GM21528 (cell line): ENCODE results near the gene MAP2K3.
"Not testable (repeated sequence)": the region's sequence is repeated elsewhere in the genome, so short reads cannot be mapped to it uniquely, and the experiment has no call there.

ENCODE experiments used
- ATAC-seq: cut with Tn5 transposase; IDR thresholded peaks from one replicate; pipeline ENCODE4 v1.9.1; 2021; ENCODE audit warnings: mild to moderate bottlenecking, moderate library complexity; ENCODE audit not compliant: unreplicated experiment, low FRiP score

The MAP2K3 gene

DNA sequence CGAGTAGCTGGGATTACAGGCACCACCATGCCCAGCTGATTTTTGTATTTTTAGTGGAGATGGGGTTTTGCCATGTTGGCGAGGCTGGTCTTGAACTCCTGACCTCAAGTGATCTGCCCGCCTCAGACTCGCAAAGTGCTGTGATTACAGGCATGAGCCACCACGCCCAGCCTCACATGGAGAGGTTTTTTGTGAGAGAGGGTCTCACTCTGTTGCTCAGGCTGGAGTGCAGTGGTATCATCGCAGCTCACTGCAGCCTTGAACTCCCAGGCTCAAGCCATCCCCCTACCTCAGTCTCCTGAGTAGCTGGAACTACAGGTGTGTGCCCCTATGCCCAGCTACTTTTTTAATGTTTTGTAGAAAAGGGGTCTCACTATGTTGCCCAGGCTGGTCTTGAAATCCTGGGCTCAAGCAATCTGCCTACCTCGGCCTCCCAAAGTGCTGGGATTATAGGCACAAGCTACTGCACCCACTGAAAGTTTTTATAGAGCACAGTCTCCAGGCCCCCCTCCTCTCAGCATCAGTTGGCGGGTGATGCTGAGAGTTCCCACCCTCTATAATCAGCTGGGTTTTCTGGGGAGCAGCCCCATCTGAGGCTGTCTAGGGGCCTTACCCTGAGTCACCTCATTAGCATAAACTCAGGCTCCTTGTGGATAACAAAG is 22.2 kb downstream of the MAP2K3 start:
- ATAC-seq, result not testable (repeated sequence)

DNA sequence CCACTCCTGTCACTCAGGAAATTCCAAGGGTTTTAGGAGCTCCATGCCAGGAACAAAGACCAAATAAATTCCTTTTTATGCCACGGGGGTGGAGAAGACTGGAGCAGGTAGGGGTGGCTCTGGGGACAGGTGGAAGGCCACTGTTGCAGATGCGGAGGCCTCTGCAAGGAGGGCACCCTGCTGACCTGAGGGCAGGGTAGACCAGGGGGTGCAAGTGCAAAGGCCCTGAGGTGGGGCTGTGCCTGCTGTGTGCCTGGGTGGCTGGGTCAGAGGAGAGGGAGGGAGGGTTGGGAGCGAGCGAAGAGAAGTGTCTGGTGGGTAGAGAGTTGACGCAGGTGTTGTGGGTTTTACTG is 22.7 kb downstream of the MAP2K3 start:
- not testable (repeated sequence) for ATAC-seq

DNA sequence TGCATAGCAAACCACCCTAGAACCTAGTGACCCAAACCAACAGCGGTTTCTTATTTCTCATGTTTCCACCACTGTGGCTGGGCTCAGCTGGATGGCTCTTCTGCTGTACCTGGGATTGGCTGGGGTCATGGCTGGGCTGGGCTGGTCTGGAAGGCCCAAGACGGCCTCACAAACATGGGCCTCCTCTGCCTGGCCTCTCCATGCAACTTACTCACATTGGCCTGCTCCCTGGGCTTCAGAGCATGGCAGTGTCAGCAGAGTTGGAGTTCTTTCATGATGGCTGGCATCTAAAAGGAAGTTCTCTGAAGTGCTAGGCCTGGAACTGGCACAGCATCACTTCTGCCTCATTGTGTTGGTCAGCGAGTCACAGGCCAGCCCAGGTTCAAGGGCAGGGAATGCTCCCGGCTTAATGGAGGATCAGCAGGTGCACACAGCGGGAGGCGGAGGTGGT is 24.4 kb downstream of the MAP2K3 start:
- ATAC-seq, result not testable (repeated sequence)

DNA sequence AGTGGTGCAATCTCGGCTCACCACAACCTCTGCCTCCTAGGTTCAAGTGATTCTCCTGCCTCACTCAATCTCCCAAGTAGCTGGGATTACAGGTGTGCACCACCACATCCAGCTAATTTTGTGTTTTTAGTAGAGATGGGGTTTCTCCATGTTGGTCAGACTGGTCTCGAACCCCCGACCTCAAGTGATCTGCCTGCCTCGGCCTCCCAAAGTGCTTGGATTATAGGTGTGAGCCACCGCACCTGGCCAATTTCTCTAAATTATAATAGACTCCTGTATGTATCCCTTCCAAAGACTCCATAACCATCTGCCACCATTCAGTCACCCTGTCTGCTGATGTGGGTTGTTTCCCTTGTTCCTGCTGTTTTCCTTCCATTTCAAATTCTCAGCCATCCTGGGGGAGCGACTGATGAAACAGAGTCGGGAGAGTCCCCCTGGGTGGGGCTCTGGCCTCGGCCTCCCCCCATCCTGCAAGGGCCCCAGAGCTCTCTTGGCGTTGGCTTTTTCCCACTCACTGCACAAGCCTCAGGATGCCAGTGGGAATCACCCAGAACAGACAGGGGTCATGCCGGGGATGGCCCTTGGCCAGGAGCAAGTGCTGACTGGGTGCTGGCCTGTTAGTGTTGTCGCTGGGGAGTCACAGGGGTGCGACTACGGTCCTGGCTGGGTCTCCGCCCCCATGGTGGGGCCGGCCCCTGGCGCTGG is 25.7 kb downstream of the MAP2K3 start:
- ATAC-seq, result not testable (repeated sequence)

DNA sequence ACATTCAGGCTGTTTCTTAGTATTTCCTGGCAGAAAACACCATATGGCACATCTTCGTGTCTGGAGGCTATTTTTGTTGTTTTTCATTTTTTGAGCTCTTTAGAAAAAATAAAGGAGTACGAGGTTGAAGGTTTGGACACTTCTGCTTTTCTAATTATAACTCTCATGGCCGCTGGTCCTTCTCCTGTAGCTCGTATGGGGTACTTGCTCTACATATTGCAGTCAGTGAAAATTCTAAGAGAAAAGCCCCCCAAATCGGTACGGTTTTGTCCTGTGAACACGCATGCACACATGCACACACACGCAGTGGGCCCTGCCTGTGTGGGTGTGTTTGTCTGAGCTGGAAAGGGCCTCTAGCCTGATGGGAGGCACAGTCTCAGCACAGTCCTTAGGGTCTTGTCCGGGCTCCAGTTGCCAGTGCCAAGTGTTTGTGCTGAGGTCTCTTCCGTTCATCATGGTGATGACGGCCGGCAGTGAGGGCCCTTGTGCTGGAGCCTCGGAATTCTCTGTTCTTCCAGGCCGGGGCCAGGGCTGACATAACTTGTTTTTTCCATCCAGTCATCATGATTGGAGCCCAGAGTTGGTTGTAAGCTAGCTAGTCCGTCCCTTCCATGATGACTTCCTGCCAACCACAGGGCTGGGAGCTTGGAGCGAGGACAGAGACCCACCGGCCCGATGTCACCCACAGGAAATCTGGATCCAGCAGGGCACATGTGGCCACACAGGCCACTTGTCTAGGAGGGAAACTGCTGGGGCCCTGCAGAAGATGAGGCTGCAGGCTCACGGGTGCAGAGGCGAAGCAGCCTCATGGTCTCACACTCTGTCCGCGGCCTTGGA is 26.5 kb downstream of the MAP2K3 start:
- not testable (repeated sequence) for ATAC-seq

DNA sequence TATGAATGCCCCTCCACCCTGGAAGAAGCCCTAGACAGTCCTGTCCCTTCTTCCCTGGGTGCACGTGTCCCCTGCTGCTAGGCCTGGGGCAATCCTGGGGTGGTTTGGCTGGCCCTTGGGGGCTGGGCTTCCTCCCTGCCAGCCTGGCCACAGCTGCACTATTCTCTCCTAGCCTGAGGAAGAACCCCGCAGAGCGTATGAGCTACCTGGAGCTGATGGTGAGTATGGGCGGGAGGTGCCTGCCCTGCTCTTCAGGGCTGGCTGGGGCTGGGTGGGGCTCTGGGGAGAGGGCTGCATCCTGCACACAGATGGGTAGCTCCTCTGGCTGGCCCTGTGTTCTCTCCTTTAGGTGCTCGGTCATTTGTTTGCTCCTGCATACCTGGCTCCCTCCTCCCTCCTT is 28.8 kb downstream of the MAP2K3 start:
- ATAC-seq, result no peak

DNA sequence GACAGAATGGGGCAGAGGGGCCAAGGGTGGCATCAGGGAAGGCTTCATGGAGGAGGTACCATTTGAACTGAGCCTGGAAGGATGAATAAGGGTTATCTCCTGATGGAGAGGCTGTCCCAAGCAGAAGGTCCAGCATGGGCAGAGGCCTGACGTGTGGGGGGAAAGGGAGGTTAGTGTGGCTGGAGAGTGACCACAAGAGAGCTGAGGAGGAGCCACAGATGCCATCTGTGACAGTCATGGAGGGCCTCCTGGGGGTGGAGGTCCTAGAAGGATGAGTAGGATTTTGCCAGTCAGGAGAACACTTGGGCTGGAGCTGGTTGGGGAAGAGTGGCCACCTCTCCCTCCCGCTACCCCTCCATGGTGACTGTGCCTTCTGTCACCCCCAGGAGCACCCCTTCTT is 29.2 kb downstream of the MAP2K3 start:
- not testable (repeated sequence) for ATAC-seq

DNA sequence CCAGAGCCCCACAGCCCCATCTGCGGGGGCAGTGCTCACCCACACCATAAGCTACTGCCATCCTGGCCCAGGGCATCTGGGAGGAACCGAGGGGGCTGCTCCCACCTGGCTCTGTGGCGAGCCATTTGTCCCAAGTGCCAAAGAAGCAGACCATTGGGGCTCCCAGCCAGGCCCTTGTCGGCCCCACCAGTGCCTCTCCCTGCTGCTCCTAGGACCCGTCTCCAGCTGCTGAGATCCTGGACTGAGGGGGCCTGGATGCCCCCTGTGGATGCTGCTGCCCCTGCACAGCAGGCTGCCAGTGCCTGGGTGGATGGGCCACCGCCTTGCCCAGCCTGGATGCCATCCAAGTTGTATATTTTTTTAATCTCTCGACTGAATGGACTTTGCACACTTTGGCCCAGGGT is 29.8 kb downstream of the MAP2K3 start:
- not testable (repeated sequence) for ATAC-seq

DNA sequence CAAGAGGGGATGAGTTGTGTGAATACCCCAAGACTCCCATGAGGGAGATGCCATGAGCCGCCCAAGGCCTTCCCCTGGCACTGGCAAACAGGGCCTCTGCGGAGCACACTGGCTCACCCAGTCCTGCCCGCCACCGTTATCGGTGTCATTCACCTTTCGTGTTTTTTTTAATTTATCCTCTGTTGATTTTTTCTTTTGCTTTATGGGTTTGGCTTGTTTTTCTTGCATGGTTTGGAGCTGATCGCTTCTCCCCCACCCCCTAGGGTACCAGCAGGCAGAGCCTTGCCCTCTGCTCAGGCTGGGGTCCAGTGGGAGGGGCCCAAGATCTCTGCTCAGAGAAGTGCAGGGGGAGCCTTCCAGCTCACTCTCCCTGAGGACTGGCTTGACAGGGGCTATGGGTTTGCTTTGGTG is 30.2 kb downstream of the MAP2K3 start:
- not testable (repeated sequence) for ATAC-seq

DNA sequence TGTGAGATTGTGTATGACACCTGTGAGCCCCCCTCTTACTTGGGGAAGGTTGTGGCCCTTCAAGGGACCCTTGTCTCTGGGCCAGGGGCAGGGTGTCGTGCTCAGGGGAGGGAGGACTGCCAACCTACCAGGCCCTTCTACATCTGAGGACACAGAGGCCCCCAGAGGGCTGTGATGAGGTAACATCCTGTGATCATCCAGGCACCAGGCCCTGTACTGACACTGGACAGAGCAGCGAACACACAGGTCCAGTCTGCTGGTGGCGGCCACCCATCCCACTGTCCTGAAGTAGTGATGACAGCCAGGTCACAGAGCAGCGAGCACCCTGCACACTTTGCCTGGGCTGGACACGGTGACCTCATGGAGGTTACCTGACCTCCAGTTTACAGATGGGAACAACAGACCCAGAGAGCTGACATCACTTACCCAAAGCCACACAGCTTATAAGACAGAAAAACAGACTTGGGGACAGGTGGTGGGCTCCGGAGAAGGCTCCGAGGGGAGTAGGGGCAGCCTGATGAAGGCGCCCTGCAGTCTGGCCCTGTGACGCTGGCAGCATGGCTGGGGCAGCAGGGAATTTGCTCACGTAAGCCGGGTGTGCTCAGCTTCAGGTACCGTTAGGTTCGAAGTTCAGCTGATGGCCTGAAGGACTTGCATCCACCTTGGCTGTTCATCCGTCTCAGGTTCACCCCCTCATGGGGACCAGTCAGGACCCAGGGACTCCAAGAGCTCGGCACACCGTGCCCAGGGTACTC is 30.9 kb downstream of the MAP2K3 start:
- not testable (repeated sequence) for ATAC-seq

DNA sequence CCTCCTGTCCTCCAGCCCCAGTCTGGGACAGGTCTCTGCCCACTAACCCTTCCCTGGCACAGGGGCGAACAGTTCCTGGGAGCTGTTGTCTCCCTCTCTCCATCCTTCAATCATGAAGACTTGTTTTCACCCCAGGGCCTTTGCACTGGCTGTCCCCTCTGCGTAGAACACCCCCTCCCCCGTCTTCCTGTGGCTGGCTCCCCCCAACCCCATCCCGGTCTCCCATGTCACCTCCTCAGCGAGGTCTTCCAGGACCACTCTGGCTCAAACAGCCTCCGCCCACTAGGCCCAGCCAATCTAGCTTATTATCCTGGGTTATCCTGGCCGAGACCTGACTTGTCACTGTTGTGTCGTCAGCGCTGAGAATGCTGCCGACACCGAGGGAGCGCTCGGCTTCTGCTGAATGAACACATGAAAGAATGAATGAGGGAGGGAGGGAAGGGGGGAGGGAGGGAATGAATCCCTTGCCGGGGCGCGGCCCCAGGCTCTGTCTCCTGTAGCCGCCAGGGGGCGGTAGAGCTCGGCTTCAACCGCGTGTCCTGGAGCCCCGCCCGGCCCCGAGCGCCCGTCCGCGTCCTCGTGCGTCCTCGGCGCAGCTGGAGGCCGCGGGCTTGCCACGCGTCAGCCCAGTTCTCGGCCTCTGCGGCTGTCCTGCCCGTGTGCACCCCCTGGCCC is 31.8 kb downstream of the MAP2K3 start:
- not testable (repeated sequence) for ATAC-seq

DNA sequence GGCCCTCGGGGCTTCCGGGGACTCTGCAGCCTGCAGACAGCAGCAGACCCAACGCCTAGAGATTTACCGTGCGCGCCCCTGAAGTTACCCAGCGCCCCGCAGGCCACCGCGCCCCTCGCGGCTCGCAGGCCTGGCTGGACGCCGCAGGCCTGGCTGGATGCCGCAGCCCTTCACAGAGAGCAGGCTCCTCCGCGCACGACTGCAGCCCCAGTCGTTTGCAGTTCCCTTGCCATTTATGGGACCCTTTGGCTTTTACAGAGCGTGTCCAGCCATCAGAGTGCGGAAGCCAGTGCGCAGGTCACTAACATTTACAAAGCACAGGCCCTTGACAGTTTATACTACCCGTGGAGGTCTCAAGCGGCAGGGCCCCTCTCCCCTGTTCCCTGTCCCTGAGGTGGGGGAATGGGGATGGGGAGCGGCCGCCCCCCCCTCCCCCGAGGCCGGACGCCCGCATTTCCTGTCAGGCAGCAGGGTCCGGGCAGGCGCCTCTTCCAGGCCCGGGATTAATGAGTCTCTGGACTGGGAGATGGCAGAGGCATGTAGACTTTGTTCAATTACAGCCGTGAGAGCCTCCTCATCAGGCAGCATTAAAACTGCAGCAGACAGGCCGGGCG is 32.5 kb downstream of the MAP2K3 start:
- not testable (repeated sequence) for ATAC-seq

DNA sequence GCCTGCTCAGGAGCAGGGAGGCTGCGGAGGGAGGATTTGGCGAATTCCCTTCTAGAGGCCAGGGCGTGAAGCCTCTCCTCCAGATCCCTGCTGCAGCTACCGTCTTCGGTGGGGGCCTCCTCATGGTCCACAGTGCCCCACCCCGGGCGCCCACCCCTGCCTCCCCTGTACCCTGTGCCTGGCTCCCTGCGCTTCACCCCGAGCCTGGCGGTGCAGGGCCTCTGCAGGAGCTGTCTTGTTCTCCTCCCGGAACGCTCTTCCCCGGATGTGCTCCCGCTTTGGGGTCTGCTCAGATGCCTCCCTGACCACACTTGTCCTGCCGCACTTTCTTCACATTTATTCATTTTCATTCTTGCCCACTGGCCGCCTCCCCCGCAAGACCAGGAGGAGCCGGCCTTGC is 33.3 kb downstream of the MAP2K3 start:
- ATAC-seq, result not testable (repeated sequence)

DNA sequence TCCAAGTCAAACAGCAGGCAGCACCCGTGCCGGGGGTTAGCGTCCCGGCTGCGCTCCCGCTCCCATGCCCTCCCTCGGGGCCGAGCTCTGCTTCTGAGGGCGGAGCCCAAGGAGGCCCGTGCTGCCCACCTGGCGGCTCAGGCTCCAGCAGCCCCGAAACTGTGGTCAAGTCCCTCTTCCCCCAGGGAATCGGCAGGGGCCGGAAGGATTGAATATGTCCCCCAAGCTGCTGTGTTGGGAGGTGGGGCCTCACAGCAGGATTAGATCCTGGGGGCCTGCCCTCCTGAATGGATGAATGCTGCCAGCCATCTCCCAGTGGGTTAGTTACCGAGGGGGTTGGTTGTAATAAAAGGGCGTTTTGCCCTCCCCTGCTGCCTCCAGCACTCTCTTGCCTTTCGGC is 33.9 kb downstream of the MAP2K3 start:
- ATAC-seq, result no peak

DNA sequence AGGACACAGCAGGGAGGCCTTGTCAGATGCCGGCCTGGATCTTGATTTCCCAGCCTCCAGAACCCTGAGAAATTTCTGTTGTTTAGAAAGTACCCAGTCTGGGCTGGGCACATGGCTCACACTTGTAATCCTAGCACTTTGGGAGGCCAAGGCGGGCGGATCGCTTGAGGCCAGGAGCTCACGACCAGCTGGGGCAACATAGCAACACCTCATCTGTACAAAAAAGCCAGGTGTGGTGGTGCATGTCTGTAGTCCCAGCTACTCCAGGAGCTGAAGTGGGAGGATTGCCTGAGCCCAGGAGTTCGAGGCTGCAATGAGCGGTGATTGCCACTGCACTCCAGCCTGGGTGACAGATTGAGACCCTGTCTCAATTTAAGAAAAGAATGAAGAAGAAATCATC is 34.3 kb downstream of the MAP2K3 start:
- not testable (repeated sequence) for ATAC-seq

DNA sequence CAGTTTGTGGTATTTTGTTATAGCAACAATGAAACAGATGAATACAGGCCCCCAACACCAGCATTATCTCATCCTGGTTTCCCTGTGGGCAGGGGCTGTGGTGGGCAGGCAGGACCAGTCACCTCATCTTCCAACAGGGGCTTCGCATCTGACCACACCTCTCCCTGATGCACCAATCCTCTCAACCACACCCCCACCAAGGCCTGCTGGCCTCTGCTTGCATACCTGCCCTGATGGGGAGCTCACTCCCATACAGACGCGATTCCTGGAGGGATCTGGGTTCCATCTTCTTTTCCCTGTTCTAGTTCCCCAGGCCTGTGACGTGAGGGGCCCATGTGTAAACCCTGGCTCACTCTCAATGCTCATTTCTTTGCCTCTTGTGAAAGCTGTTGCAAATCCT is 34.7 kb downstream of the MAP2K3 start:
- ATAC-seq, result not testable (repeated sequence)

DNA sequence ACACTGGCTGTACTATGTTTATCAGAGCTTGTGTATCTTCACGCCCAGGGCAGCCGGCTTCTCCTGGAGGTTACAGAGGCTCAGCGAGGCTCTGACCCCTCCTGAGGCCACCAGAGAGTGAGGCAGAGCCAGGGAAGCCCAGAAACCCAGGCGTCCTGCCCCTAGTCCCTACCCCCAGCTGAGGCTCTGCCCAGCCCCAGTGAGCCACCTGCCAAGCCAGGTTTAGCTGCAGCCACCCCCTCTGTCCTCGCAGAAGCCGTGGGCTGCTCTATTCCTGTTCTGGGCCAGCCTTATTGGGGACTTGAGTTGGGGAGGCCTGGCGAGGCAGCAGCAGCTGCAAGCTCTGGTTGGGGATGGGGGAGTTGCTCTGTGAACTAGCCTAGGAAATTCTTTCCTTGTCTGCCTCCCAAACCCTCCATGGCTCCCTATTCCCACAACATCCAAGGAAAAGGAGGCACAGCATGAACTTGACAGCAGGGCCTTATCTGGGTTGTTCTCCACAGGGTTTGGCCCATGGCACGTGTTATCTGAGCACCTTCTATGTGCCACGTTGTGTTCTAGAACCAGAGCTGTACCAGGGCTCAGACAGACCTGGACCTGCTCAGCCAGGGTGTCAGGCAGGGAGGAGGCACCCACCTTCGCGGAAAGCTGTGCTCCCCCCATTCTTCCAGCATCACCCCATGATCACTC is 35.3 kb downstream of the MAP2K3 start:
- not testable (repeated sequence) for ATAC-seq

DNA sequence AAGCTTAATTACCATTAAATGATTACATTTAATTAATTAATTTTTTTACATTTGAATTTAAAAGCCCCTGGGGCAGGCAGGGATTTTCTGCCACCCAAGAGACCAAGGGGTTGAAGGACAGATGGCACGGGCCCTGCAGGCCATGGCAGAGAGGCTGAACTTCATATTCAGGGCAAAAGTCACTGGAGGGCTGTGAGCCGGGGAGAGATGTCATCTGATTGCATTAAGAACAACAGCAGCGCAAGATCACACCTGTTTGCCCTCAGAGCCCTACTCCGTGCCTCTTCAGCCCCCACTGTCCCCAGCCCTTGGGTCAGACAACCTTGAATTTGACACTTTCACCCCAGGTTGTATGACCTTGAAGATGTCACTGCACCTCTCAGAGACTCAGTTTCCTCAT is 35.9 kb downstream of the MAP2K3 start:
- ATAC-seq, result not testable (repeated sequence)

DNA sequence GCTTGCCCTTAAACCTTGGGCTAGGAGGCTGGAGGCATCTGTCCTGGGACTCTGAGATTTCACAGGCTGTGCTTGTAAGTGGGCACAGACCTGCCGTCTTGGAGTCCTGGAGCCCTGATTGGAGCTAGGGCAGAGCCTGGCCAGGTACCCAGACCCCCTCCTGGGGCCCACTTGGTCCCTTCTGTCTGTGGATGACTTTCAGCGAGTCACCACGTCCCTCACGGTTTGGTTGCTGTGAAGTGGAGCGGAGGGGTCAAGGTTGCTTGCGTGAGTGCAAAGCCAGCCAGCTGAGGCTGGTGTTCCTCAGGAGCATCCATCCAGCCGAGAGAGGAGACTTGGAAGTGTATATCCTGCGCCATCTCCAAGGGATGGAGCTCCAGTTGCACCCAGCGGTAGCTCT is 36.5 kb downstream of the MAP2K3 start:
- not testable (repeated sequence) for ATAC-seq
